ENCODE results near the gene KCNMB2.
"Not testable (repeated sequence)": the region's sequence is repeated elsewhere in the genome, so short reads cannot be mapped to it uniquely, and the experiment has no call there.

KCNMB2 gene

DNA sequence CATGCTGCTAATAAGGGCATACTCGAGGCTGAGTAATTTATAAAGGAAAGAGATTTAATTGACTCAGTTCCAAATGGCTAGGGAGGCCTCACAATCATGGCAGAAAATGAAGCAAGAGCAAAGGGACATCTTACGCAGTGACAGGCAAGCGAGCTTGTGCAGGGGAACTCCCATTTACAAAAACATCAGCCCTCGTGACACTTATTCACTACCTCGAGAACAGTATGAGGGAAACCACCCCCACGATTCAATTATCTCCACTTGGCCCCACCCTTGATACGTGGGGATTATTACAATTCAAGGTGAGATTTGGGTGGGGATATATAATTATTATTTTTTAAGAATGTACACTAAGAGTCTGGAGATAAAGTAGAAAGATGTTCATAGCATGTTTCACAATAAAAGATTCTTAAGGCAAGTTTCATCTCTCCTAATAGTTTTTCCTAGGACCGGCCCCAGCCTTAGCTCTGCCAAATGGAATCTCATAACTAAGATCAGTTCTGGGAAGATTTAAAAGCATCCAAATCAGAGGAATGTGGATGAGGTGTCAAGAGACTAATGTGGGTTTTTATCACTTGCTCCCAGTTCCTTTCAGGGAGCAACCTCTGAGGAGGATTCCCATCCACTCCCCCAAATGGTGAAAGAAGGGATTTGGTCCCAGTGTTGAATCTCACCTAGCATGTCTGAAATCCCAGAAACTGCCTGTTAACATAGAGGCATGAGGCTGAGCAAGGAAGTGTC lies 314.4 kb downstream of the KCNMB2 start:
- Histone ChIP-seq H3K4me3 (ENCODE audit: low read depth in 1 of 2, low read length in 2 of 2) (no peak overlapping the region), H3K9me3 (ENCODE audit: control insufficient read depth in 1 of 2, low read length in 2 of 2) (no peaks in the 10 kb centered on the region), H3K27me3 (ENCODE audit: low read depth, low read length) (no peaks in the 10 kb centered on the region), H3K27ac (ENCODE audit: low read length) (no peak overlapping the region), H3K4me1 (ENCODE audit: control insufficient read depth in 1 of 2, insufficient read depth in 2 of 2, low read length in 2 of 2) (peaks cover 0 to 24% of the 10 kb centered on the region in 2 donors), H3K36me3 (ENCODE audit: control insufficient read depth in 1 of 2, insufficient read depth in 2 of 2, low read length in 2 of 2) (no peaks in the 10 kb centered on the region)

DNA sequence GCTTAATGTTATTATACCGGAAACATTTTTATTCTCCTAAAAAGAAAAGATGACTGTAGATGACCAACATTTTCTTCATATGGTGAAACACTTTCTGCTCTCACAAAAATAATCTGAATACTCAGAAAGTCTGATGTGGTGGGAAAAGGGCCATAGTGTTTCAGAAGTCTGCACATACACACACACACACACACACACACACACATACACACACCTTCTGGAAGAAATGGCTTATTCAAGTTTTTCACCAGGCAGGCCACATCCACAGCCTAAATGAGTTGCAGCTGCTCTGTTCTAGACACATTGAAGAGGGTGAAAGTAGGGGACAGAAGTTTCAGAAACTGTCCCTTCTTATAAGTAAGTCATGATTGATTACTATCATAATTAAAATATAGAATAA lies 315.3 kb downstream of the KCNMB2 start:
- Histone ChIP-seq H3K27me3 (ENCODE audit: low read depth, low read length) (no peaks in the 10 kb centered on the region), H3K27ac (ENCODE audit: low read length) (no peak overlapping the region), H3K36me3 (ENCODE audit: control insufficient read depth in 1 of 2, insufficient read depth in 2 of 2, low read length in 2 of 2) (no peaks in the 10 kb centered on the region), H3K4me1 (ENCODE audit: control insufficient read depth in 1 of 2, insufficient read depth in 2 of 2, low read length in 2 of 2) (peaks cover 0 to 24% of the 10 kb centered on the region in 2 donors), H3K9me3 (ENCODE audit: control insufficient read depth in 1 of 2, low read length in 2 of 2) (no peaks in the 10 kb centered on the region), H3K4me3 (ENCODE audit: low read depth in 1 of 2, low read length in 2 of 2) (no peak overlapping the region)

DNA sequence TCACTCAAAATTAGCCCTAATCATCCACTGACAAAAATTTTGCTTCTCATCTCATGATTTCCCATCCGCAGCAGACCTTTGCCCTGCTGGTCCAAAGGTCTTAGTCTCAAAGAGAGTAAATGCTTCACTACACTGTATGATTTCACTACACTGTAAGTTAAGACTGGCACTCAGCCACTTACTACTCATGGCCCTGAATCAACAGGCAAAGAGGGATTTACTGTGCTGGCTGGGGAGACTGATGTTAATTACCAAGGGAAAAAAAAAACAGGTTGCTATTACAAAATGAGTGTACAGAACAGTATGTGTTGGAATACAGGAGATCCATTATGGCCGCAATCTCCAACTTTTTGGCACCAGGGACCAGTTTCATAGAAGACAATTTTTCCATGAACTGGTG lies 320.6 kb downstream of the KCNMB2 start:
- no peak overlapping the region for H3K4me3 ChIP-seq (ENCODE audit: low read depth in 1 of 2, low read length in 2 of 2)
- H3K27ac ChIP-seq (ENCODE audit: low read length), result no peak overlapping the region
- no peaks in the 10 kb centered on the region for H3K4me1 ChIP-seq (ENCODE audit: control insufficient read depth in 1 of 2, insufficient read depth in 2 of 2, low read length in 2 of 2)
- no peaks in the 10 kb centered on the region for H3K27me3 ChIP-seq (ENCODE audit: low read depth, low read length)
- no peaks in the 10 kb centered on the region for H3K9me3 ChIP-seq (ENCODE audit: control insufficient read depth in 1 of 2, low read length in 2 of 2)
- no peaks in the 10 kb centered on the region for H3K36me3 ChIP-seq (ENCODE audit: control insufficient read depth in 1 of 2, insufficient read depth in 2 of 2, low read length in 2 of 2)

DNA sequence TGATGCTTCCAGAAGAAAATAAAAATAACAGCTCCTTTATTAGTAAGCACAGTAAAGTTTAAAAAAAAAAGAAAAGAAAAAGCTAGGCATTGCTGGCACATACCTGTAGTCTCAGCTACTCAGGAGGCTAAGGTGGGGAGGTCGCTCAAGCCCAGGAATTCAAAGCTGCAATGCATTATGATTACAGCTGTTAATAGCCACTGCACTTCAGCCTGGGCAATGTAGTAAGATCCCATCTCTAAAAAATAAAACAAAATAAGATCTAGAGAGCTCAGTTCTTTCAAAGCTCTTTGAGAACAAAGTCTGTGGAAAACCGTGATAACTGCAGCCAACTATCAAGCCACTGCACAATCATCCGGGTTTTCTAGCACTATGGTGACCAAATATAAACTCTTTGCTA lies 323.1 kb downstream of the KCNMB2 start:
- Histone ChIP-seq H3K4me1 (ENCODE audit: control insufficient read depth in 1 of 2, insufficient read depth in 2 of 2, low read length in 2 of 2) (no peaks in the 10 kb centered on the region), H3K4me3 (ENCODE audit: low read depth in 1 of 2, low read length in 2 of 2) (no peak overlapping the region), H3K36me3 (ENCODE audit: control insufficient read depth in 1 of 2, insufficient read depth in 2 of 2, low read length in 2 of 2) (no peaks in the 10 kb centered on the region), H3K27ac (ENCODE audit: low read length) (no peak overlapping the region), H3K9me3 (ENCODE audit: control insufficient read depth in 1 of 2, low read length in 2 of 2) (no peaks in the 10 kb centered on the region), H3K27me3 (ENCODE audit: low read depth, low read length) (no peaks in the 10 kb centered on the region)

DNA sequence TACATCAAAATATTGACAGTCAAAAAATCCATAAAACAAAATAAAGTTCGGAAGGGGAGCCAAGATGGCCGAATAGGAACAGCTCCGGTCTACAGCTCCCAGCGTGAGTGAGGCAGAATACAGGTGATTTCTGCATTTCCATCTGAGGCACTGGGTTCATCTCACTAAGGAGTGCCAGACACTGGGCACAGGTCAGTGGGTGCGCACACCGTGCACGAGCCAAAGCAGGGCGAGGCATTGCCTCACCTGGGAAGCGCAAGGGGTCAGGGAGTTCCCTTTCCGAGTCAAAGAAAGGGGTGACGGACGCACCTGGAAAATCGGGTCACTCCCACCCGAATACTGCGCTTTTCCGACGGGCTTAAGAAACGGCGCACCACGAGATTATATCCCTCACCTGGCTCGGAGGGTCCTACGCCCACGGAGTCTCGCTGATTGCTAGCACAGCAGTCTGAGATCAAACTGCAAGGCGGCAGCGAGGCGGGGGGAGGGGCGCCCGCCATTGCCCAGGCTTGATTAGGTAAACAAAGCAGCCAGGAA lies 323.7 kb downstream of the KCNMB2 start:
- not testable (repeated sequence) for H3K36me3 ChIP-seq (ENCODE audit: control insufficient read depth in 1 of 2, insufficient read depth in 2 of 2, low read length in 2 of 2); H3K27ac ChIP-seq (ENCODE audit: low read length); H3K27me3 ChIP-seq (ENCODE audit: low read depth, low read length); H3K9me3 ChIP-seq (ENCODE audit: control insufficient read depth in 1 of 2, low read length in 2 of 2); H3K4me1 ChIP-seq (ENCODE audit: control insufficient read depth in 1 of 2, insufficient read depth in 2 of 2, low read length in 2 of 2); H3K4me3 ChIP-seq (ENCODE audit: low read depth in 1 of 2, low read length in 2 of 2)

GRCh38 chr3:178868681-178869080 lies 332.4 kb downstream of the KCNMB2 start:
- H3K9me3 ChIP-seq (ENCODE audit: control insufficient read depth in 1 of 2, low read length in 2 of 2), result no peaks in the 10 kb centered on the region
- H3K27me3 ChIP-seq (ENCODE audit: low read depth, low read length), result no peaks in the 10 kb centered on the region
- no peak overlapping the region for H3K4me3 ChIP-seq (ENCODE audit: low read depth in 1 of 2, low read length in 2 of 2)
- no peaks in the 10 kb centered on the region for H3K36me3 ChIP-seq (ENCODE audit: control insufficient read depth in 1 of 2, insufficient read depth in 2 of 2, low read length in 2 of 2)
- peaks cover 0 to 8% of the 10 kb centered on the region in 2 donors for H3K4me1 ChIP-seq (ENCODE audit: control insufficient read depth in 1 of 2, insufficient read depth in 2 of 2, low read length in 2 of 2)
- no peak overlapping the region for H3K27ac ChIP-seq (ENCODE audit: low read length)

GRCh38 chr3:178870085-178870484 lies 333.8 kb downstream of the KCNMB2 start:
- H3K36me3 ChIP-seq (ENCODE audit: control insufficient read depth in 1 of 2, insufficient read depth in 2 of 2, low read length in 2 of 2), result no peaks in the 10 kb centered on the region
- no peaks in the 10 kb centered on the region for H3K27me3 ChIP-seq (ENCODE audit: low read depth, low read length)
- no peak overlapping the region for H3K27ac ChIP-seq (ENCODE audit: low read length)
- H3K4me1 ChIP-seq (ENCODE audit: control insufficient read depth in 1 of 2, insufficient read depth in 2 of 2, low read length in 2 of 2), result peaks cover 0 to 8% of the 10 kb centered on the region in 2 donors
- no peak overlapping the region for H3K4me3 ChIP-seq (ENCODE audit: low read depth in 1 of 2, low read length in 2 of 2)
- H3K9me3 ChIP-seq (ENCODE audit: control insufficient read depth in 1 of 2, low read length in 2 of 2), result no peaks in the 10 kb centered on the region

GRCh38 chr3:178875157-178875556 lies 338.9 kb downstream of the KCNMB2 start:
- no peak overlapping the region for H3K4me3 ChIP-seq (ENCODE audit: low read depth in 1 of 2, low read length in 2 of 2)
- peaks cover 0 to under 1% of the 10 kb centered on the region in 2 donors for H3K4me1 ChIP-seq (ENCODE audit: control insufficient read depth in 1 of 2, insufficient read depth in 2 of 2, low read length in 2 of 2)
- no peak overlapping the region for H3K27ac ChIP-seq (ENCODE audit: low read length)
- no peaks in the 10 kb centered on the region for H3K27me3 ChIP-seq (ENCODE audit: low read depth, low read length)
- H3K9me3 ChIP-seq (ENCODE audit: control insufficient read depth in 1 of 2, low read length in 2 of 2), result no peaks in the 10 kb centered on the region
- H3K36me3 ChIP-seq (ENCODE audit: control insufficient read depth in 1 of 2, insufficient read depth in 2 of 2, low read length in 2 of 2), result no peaks in the 10 kb centered on the region

GRCh38 chr3:178875836-178876235 lies 339.6 kb downstream of the KCNMB2 start:
- no peaks in the 10 kb centered on the region for H3K36me3 ChIP-seq (ENCODE audit: control insufficient read depth in 1 of 2, insufficient read depth in 2 of 2, low read length in 2 of 2)

GRCh38 chr3:178880274-178880673 lies 344.0 kb downstream of the KCNMB2 start:
- Histone ChIP-seq H3K4me1 (ENCODE audit: control insufficient read depth in 1 of 2, insufficient read depth in 2 of 2, low read length in 2 of 2) (no peaks in the 10 kb centered on the region), H3K36me3 (ENCODE audit: control insufficient read depth in 1 of 2, insufficient read depth in 2 of 2, low read length in 2 of 2) (no peaks in the 10 kb centered on the region), H3K27ac (ENCODE audit: low read length) (no peak overlapping the region), H3K27me3 (ENCODE audit: low read depth, low read length) (no peaks in the 10 kb centered on the region), H3K4me3 (ENCODE audit: low read depth in 1 of 2, low read length in 2 of 2) (no peak overlapping the region), H3K9me3 (ENCODE audit: control insufficient read depth in 1 of 2, low read length in 2 of 2) (no peaks in the 10 kb centered on the region)

More at GRCh38 chr3:178875836-178876235, 339.6 kb downstream of the KCNMB2 start:
- Histone ChIP-seq H3K4me1 (ENCODE audit: control insufficient read depth in 1 of 2, insufficient read depth in 2 of 2, low read length in 2 of 2) (no peaks in the 10 kb centered on the region), H3K9me3 (ENCODE audit: control insufficient read depth in 1 of 2, low read length in 2 of 2) (no peaks in the 10 kb centered on the region), H3K27me3 (ENCODE audit: low read depth, low read length) (no peaks in the 10 kb centered on the region), H3K4me3 (ENCODE audit: low read depth in 1 of 2, low read length in 2 of 2) (no peak overlapping the region), H3K27ac (ENCODE audit: low read length) (no peak overlapping the region)
